DMS153 treated with DMSO at 0.1 percent for 48 hours (cell line): ENCODE measurements around the gene DHRSX.

ENCODE experiments used
- DNase-seq: peaks from one replicate; lab custom pipeline; 2025; ENCODE audit not compliant: unreplicated experiment; lab: John Stamatoyannopoulos, UW

The DHRSX gene

DNA sequence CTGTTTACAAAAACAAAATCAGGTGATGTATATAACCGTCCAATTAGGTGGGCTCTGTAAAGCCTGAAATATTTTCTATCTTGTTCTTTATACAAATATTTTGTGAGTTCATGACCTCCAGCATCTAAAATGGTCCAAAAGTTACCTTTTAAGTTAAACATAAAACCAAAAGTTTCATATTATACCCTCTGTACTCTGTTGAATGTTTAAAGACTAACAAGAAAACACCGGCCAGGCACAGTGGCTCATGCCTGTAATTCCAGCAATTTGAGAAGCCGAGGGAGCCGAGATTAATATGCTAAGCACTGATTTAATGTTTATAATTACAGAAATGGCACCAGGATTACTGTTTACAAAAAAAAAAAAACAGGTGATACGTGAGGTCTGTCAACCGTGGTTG is 328.4 kb downstream of the DHRSX start:
- DNase-seq = no peak
